Thoracic aorta endothelial cell (primary cell): Measurements from ENCODE around the gene GNA14. TPM values are rescaled to one million over a fixed set of nuclear protein-coding genes. Genes with fewer than 3 reads are reported as not detected.

Experiments
- small RNA-seq: library from RNA; depleted of rRNA; stranded (forward); fragments of <200 nt; gene quantifications from one replicate; pipeline ENCODE3, GENCODE V24; 2012
- total RNA-seq: library from RNA; depleted of rRNA; stranded (reverse); fragments of >200 nt; gene quantifications from 2 replicates; pipeline ENCODE4 v1.2.3, GENCODE V29; 2012

Gene GNA14
- 3.9 and 5.2 TPM in 2 replicates for total RNA-seq

GRCh38 chr9:77648234-77649108 lies at the start of gene GNA14:
TSS of gene GNA14 (minus strand) at chr9:77648322. CDS start at chr9:77647793, 529 bp downstream.

Small RNA genes within 50 kb of the gene (small RNA-seq; reads per million reads assigned to genes)
- not detected for gene RNU6-1303P
